Measurements from ENCODE around the gene RFC3.

RFC3 gene

DNA sequence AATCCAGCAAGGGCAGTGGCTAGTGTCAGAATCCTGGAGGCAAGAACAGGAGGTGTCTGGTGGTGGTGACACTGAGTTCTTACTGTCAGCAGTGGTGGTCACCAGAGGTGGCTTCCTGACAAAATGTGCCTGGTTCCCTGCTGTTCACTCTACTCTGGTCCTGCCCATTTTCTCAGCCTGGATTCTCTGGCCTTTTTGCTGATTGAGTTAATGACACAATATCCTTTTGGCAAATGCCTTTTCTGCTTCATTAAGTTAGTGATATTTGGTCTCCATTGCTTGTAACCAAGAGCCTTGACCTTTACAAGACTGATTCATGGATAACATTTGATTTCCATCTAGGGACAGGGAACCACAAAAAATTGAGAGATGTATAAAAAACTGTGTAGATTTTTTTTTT lies 51.1 kb downstream of the RFC3 start:
- no peak for DNase-seq

DNA sequence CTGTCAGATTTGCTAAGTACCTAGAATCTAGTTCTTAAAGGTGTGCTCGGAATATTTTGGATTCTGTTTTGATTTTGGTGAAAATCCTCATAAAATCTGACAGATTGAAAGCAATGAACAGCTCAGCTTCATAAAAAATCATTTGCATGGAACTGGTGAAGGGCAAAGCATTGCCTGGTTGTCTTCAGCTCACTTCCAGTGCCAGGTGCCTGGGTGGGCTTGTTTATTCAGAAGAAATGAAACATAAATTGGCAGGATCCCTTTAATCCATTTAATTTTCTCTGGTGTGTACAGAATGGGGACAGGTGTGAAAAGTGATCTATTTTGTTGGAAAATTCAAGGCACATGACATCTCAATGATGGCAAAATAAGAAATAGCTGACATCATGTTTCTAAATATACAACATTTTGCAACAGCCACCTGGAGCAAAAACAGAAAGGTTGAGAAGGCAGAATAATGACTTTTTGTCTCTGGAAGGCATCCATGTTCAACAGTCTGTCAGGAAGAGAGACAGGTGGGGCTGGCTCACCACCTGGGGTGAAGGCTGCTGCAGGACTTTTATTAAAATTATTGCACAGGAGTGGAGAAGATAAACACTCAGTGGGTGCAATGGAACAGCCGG lies 52.2 kb downstream of the RFC3 start:
- DNase-seq = no peak

GRCh38 chr13:33871207-33872004 lies 53.5 kb downstream of the RFC3 start:
- no peak for DNase-seq

DNA sequence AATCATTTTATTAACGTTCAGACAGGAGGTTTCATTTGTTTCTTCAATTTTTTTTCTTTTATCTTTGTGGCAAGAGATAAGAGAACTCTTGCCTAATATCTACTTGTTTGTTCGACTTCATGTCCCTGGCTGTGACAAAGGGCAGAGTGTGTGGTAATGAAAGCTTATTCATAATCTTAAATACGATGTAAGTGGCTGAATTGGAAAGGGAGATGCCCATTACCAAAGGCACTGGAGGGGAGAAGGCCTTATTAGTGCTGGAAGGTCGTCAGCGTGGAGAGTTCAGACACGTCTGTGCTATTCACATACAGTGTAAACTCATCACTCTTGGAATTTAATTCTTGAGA lies 54.0 kb downstream of the RFC3 start:
- no peak for DNase-seq

- no peak for DNase-seq
These were observed 55.4 kb downstream of the RFC3 start for GRCh38 chr13:33873251-33873908.

DNA sequence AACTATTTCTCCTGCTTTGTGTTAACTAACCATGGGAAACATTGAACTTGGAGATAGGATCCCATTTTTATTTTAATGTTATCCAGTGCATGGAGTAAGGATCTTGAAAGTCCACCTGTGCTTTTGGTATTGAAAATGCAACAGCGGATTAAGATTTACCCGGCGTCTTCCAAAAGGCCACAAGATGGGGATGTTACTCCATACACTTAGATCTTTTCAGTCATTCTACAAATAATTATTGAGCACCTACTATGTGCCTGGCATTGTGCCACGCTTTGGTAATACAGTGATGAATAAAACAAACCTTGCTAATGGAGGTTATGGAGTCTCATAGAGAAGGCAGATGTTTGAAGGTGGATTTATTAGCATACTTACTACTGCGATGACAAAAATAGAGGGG lies 56.9 kb downstream of the RFC3 start:
- no peak for DNase-seq

DNA sequence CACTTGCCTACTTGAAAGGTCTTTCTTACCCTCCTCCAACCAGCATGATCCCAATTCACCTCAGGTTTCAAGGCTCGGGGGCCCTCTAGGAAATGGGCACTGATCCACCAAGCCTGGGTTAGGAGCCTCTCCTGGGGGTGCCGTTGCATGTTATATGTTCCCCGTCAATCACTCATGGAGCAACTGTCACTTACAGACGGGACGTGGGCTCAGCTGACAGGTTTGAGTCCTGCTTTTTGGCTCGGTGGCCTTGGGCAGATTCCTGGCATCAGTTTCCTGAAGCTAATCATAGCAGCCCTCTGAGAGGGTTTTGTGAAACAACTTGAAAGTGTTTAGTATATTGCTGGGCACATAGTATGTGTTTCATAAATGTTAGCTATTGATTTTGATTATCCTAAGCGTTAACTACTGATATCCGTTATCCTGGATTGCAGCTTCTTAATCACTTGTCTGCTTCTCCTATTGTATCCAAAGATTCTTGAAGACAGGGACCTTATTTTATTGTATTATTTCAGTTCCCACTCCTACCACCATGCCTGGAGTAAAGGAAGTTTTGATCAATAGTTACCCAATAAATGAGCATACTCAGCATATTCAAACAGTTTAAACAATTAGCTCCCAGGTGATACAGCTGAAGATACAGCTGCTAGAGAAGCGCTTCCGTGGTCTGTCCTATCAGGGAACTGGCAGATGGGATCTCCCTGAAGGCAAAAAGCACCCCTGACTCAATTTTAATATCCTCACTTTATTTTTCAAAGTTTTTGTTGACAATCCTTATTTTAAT lies 57.9 kb downstream of the RFC3 start:
- DNase-seq = no peak

DNA sequence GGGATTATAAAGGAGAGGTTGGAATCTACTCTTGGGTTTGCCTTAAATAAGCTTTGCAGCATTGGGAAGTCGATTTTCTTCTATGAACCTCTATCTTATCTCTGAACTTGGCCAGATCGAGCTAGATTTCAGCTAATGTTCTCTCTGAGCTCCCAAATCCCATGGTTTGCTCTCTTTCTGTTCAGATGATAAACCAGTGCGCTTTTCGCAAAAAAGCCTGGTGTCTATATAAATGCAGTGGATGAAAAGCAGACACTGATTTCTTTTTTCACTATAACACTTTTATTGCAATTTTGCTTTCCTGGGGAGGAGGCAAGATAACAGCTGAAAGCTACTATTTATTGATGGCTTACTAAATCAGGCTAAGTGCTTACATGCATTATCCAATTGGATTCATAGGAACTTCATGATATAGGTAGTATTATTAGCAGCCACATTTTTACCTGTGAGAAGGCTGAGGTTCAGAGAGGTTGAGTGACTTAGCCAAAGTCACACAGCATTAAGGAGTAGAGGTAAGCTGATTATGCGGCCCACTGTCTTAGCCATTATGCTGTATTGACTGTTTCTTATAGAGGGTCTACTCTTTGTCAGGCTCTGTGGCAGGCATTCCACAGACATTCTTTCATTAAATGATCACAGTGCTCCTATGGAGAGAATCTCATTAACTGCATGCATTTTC lies 58.9 kb downstream of the RFC3 start:
- no peak for DNase-seq

GRCh38 chr13:33879118-33879517 lies 61.2 kb downstream of the RFC3 start:
- no peak for DNase-seq

- DNase-seq = no peak
These were observed 64.9 kb downstream of the RFC3 start for GRCh38 chr13:33882804-33883203.

DNA sequence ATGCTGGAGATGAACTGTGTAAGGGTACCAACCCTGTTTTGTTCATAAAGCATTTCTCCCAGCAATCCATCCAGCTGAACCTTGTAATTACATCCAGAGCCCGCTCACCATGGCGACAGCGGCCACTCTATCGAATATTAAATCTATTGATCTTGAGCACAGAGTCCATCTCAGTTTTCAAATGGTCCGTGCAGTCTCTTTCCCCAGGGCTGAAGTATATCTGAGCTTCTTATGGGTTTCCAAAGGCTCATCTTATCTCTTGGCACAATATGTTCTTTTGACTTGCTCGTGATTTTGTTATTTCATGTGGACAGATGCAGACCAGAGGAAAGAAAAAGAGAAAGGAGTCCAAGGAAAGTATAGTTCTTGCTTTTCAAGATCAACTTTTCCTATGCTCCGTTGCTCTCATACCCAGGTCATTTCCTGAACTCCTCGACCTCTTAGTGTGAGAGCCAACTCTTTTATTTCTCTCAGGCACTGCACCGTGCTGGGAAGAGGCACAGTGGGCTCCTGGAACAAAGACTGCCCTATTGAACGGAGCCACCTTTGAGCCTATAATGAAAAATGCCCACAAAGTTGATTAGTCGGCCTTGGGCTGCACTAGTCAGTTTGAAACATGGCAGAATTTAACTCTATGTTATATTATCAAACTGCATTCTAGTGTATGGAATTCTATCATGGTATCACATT lies 66.7 kb downstream of the RFC3 start:
- no peak for DNase-seq
